HEK293 (cell line): Measurements from ENCODE around the gene SPTBN5.

Source experiments
- CTCF ChIA-PET: fragments of 350-600 bp; formaldehyde crosslinking; extraction: SDS; loops from one replicate; lab custom pipeline; 2021; ENCODE audit warnings: antibody characterized with exemption; lab: Yijun Ruan, JAX
- POLR2A ChIA-PET: fragments of 300-600 bp; formaldehyde crosslinking; extraction: SDS; loops from one replicate; lab custom pipeline; 2020; ENCODE audit warnings: antibody characterized with exemption, inconsistent platforms; lab: Yijun Ruan, JAX
- H3K27ac ChIP-seq: fragments of 200-500 bp; sonication (Bioruptor generic); 2 replicates; pipeline ENCODE4 v1.5.1; 2014; ENCODE audit warnings: low read depth, low read length, control low read depth, inconsistent platforms; ENCODE audit errors: extremely low read depth
- H3K36me3 ChIP-seq, 2 experiments: fragments of 200-500 bp in 1 of 2; sonication (Bioruptor generic) in 1 of 2; 1 replicate in 1 of 2; 2 replicates in 1 of 2; pipeline ENCODE4 v1.5.1; 2014 to 2017; ENCODE audit warnings: inconsistent platforms in 2 of 2, low read length in 2 of 2; ENCODE audit not compliant: control insufficient read depth in 2 of 2, insufficient read depth in 1 of 2
- H3K4me1 ChIP-seq: fragments of 200-500 bp; sonication (Bioruptor generic); 2 replicates; pipeline ENCODE4 v1.5.1; 2014; ENCODE audit warnings: mild to moderate bottlenecking, low read length, inconsistent platforms; ENCODE audit not compliant: control insufficient read depth, insufficient read depth
- H3K4me3 ChIP-seq: 2 replicates; pipeline ENCODE4 v1.5.1; 2011; ENCODE audit warnings: low read depth, mild to moderate bottlenecking, control low read depth, low read length, moderate library complexity
- H3K9me3 ChIP-seq: fragments of 200-500 bp; sonication (Bioruptor generic); 2 replicates; pipeline ENCODE4 v1.5.1; 2014; ENCODE audit warnings: low read depth, low read length, inconsistent platforms; ENCODE audit not compliant: control insufficient read depth, insufficient read depth
- GLI4 ChIP-seq: fragments of 450-650 bp; formaldehyde crosslinking; IDR thresholded peaks from 2 replicates; pipeline ENCODE4 v1.5.1; 2016; ENCODE audit warnings: missing biosample characterization, missing genetic modification characterization
- HOXA7 ChIP-seq: sonication (generic); formaldehyde crosslinking; IDR thresholded peaks from 2 replicates; pipeline ENCODE4 v1.8.1; 2022; ENCODE audit warnings: missing genetic modification reagents, borderline replicate concordance
- INSM2 ChIP-seq: fragments of 450-650 bp; formaldehyde crosslinking; IDR thresholded peaks from 2 replicates; pipeline ENCODE4 v1.5.1; 2016; ENCODE audit warnings: missing biosample characterization, missing genetic modification characterization
- OSR2 ChIP-seq: fragments of 450-650 bp; formaldehyde crosslinking; IDR thresholded peaks from 2 replicates; pipeline ENCODE4 v1.5.1; 2016; ENCODE audit warnings: missing biosample characterization, missing genetic modification characterization
- SP7 ChIP-seq: fragments of 450-650 bp; formaldehyde crosslinking; IDR thresholded peaks from 2 replicates; pipeline ENCODE4 v1.5.1; 2016; ENCODE audit warnings: missing biosample characterization, missing genetic modification characterization
- WT1 ChIP-seq: fragments of 450-650 bp; formaldehyde crosslinking; IDR thresholded peaks from 2 replicates; pipeline ENCODE4 v1.5.1; 2016; ENCODE audit warnings: missing biosample characterization, missing genetic modification characterization
- ZBTB6 ChIP-seq: fragments of 450-650 bp; formaldehyde crosslinking; IDR thresholded peaks from 2 replicates; pipeline ENCODE4 v1.5.1; 2017; ENCODE audit warnings: missing biosample characterization, missing genetic modification characterization
- ZNF16 ChIP-seq: fragments of 450-650 bp; formaldehyde crosslinking; IDR thresholded peaks from 2 replicates; pipeline ENCODE4 v1.5.1; 2016; ENCODE audit warnings: low read depth, missing biosample characterization, missing genetic modification characterization
- ZNF239 ChIP-seq: fragments of 450-650 bp; formaldehyde crosslinking; IDR thresholded peaks from 2 replicates; pipeline ENCODE4 v1.5.1; 2016; ENCODE audit warnings: missing biosample characterization, missing genetic modification characterization
- ZNF341 ChIP-seq: fragments of 450-650 bp; formaldehyde crosslinking; IDR thresholded peaks from 2 replicates; pipeline ENCODE4; 2016; ENCODE audit warnings: low read depth, missing biosample characterization, missing genetic modification characterization
- ZNF426 ChIP-seq: fragments of 450-650 bp; formaldehyde crosslinking; IDR thresholded peaks from 2 replicates; pipeline ENCODE4 v1.5.1; 2017; ENCODE audit warnings: missing biosample characterization, missing genetic modification characterization, mild to moderate bottlenecking, inconsistent platforms, moderate library complexity
- ZNF510 ChIP-seq: fragments of 450-650 bp; formaldehyde crosslinking; IDR thresholded peaks from 2 replicates; pipeline ENCODE4 v1.5.1; 2018; ENCODE audit warnings: mild to moderate bottlenecking, missing genetic modification characterization, missing biosample characterization; ENCODE audit not compliant: insufficient replicate concordance
- ZNF555 ChIP-seq: fragments of 450-650 bp; formaldehyde crosslinking; conservative IDR thresholded peaks from 2 replicates; pipeline ENCODE4 v1.5.1; 2017; ENCODE audit warnings: missing biosample characterization, mild to moderate bottlenecking, missing genetic modification characterization, inconsistent platforms
- ZNF600 ChIP-seq: fragments of 450-650 bp; formaldehyde crosslinking; IDR thresholded peaks from 2 replicates; pipeline ENCODE4 v1.5.1; 2016; ENCODE audit warnings: missing biosample characterization, missing genetic modification characterization
- ZNF629 ChIP-seq: fragments of 450-650 bp; formaldehyde crosslinking; IDR thresholded peaks from 2 replicates; pipeline ENCODE4 v1.5.1; 2017; ENCODE audit warnings: missing biosample characterization, missing genetic modification characterization
- ZNF768 ChIP-seq: fragments of 450-650 bp; formaldehyde crosslinking; IDR thresholded peaks from 2 replicates; pipeline ENCODE4 v1.5.1; 2018; ENCODE audit warnings: missing biosample characterization, mild to moderate bottlenecking, missing genetic modification characterization
- ZNF785 ChIP-seq: fragments of 450-650 bp; formaldehyde crosslinking; IDR thresholded peaks from 2 replicates; pipeline ENCODE4 v1.5.1; 2016; ENCODE audit warnings: missing biosample characterization, missing genetic modification characterization
- TF ChIP-seq, protein P1 (sequence below): fragments of 450-650 bp; formaldehyde crosslinking; IDR thresholded peaks from 2 replicates; pipeline ENCODE4 v1.5.1; 2017; ENCODE audit warnings: missing biosample characterization, missing genetic modification characterization
- TF ChIP-seq, protein P2 (sequence below): fragments of 450-650 bp; formaldehyde crosslinking; IDR thresholded peaks from 2 replicates; pipeline ENCODE4 v1.5.1; 2016; ENCODE audit warnings: missing biosample characterization, missing genetic modification characterization
- TF ChIP-seq, protein P3 (sequence below): fragments of 450-650 bp; formaldehyde crosslinking; IDR thresholded peaks from 2 replicates; pipeline ENCODE4 v1.5.1; 2016; ENCODE audit warnings: missing biosample characterization, missing genetic modification characterization
- TF ChIP-seq, protein P4 (sequence below): fragments of 450-650 bp; formaldehyde crosslinking; IDR thresholded peaks from 2 replicates; pipeline ENCODE4 v1.5.0; 2017; ENCODE audit warnings: missing biosample characterization, missing genetic modification characterization, borderline replicate concordance
- TF ChIP-seq, protein P5 (sequence below): fragments of 450-650 bp; formaldehyde crosslinking; IDR thresholded peaks from 2 replicates; pipeline ENCODE4 v1.5.1; 2016; ENCODE audit warnings: missing biosample characterization, missing genetic modification characterization, low read depth

Gene SPTBN5

DNA sequence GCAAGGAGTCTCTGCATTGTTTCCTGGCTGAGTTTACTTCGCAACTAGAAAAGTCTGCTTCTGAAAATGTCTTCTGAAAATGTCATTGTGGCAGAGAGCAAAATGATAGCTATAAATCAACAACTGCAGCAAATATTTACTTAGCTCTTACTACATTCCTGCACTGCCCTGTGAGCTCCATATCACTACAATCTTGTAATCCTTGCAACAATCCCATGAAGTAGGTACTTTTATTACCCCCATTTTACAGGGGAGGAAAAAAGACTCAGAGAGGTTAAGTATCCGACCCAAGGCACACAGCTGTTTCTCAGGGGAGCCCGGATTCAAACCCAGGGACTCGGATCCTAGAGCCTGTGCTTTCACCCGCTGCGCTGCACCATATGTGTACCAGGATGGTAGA is 34.2 kb upstream of the SPTBN5 start (continued):
- TF ChIP-seq INSM2 (tag by site-specific recombination) (peak; percentile 71), ZNF510 (tag by site-specific recombination) (no peak), WT1 (tag by site-specific recombination) (peak; percentile 52; the same call in 1 of the 2 replicates), ZNF341 (0 out of 2 replicates have a peak, but pooled peaks have one; percentile 3), ZNF785 (no peak), ZNF600 (tag by site-specific recombination) (peak; percentile 53; the same call in 1 of the 2 replicates), ZBTB6 (tag by site-specific recombination) (peak; percentile 23; the same call in 1 of the 2 replicates), GLI4 (tag by site-specific recombination) (no peak), ZNF629 (tag by site-specific recombination) (peak; percentile 39; the same call in 1 of the 2 replicates), ZNF426 (no peak), ZNF16 (tag by site-specific recombination) (no peak), SP7 (tag by site-specific recombination) (0 out of 2 replicates have a peak, but pooled peaks have one; percentile 50), ZNF555 (tag by site-specific recombination) (no peak), OSR2 (tag by site-specific recombination) (peak; percentile 50; the same call in 1 of the 2 replicates), ZNF768 (tag by site-specific recombination) (peak; percentile 71; the same call in 1 of the 2 replicates), ZNF239 (tag by site-specific recombination) (no peak)
- TF ChIP-seq, protein P1, sequence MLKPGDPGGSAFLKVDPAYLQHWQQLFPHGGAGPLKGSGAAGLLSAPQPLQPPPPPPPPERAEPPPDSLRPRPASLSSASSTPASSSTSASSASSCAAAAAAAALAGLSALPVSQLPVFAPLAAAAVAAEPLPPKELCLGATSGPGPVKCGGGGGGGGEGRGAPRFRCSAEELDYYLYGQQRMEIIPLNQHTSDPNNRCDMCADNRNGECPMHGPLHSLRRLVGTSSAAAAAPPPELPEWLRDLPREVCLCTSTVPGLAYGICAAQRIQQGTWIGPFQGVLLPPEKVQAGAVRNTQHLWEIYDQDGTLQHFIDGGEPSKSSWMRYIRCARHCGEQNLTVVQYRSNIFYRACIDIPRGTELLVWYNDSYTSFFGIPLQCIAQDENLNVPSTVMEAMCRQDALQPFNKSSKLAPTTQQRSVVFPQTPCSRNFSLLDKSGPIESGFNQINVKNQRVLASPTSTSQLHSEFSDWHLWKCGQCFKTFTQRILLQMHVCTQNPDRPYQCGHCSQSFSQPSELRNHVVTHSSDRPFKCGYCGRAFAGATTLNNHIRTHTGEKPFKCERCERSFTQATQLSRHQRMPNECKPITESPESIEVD: peak; percentile 74
- TF ChIP-seq, protein P2, sequence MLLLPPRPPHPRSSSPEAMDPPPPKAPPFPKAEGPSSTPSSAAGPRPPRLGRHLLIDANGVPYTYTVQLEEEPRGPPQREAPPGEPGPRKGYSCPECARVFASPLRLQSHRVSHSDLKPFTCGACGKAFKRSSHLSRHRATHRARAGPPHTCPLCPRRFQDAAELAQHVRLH: peak; percentile 52; the same call in 1 of the 2 replicates
- TF ChIP-seq, protein P3, sequence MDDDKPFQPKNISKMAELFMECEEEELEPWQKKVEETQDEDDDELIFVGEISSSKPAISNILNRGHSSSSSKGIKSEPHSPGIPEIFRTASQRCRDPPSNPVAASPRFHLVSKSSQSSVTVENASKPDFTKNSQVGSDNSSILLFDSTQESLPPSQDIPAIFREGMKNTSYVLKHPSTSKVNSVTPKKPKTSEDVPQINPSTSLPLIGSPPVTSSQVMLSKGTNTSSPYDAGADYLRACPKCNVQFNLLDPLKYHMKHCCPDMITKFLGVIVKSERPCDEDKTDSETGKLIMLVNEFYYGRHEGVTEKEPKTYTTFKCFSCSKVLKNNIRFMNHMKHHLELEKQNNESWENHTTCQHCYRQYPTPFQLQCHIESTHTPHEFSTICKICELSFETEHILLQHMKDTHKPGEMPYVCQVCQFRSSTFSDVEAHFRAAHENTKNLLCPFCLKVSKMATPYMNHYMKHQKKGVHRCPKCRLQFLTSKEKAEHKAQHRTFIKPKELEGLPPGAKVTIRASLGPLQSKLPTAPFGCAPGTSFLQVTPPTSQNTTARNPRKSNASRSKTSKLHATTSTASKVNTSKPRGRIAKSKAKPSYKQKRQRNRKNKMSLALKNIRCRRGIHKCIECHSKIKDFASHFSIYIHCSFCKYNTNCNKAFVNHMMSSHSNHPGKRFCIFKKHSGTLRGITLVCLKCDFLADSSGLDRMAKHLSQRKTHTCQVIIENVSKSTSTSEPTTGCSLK (tag by site-specific recombination): no peak

GRCh38 chr15:41927536-41927935 is 33.7 kb upstream of the SPTBN5 start:
- CTCF ChIA-PET: no interaction called here
- POLR2A ChIA-PET: interaction anchor here (1.2 kb wide), 1 partner anchor 45 kb away, joined by 4 read pairs; the partner anchor contains the start of gene EHD4
- Histone ChIP-seq H3K4me1 (peaks cover 27% of the 10 kb centered on the region), H3K4me3 (no peak overlapping the region), H3K27ac (no peak overlapping the region), H3K36me3 (no peaks in the 10 kb centered on the region), H3K9me3 (no peaks in the 10 kb centered on the region)
- TF ChIP-seq, protein P4, sequence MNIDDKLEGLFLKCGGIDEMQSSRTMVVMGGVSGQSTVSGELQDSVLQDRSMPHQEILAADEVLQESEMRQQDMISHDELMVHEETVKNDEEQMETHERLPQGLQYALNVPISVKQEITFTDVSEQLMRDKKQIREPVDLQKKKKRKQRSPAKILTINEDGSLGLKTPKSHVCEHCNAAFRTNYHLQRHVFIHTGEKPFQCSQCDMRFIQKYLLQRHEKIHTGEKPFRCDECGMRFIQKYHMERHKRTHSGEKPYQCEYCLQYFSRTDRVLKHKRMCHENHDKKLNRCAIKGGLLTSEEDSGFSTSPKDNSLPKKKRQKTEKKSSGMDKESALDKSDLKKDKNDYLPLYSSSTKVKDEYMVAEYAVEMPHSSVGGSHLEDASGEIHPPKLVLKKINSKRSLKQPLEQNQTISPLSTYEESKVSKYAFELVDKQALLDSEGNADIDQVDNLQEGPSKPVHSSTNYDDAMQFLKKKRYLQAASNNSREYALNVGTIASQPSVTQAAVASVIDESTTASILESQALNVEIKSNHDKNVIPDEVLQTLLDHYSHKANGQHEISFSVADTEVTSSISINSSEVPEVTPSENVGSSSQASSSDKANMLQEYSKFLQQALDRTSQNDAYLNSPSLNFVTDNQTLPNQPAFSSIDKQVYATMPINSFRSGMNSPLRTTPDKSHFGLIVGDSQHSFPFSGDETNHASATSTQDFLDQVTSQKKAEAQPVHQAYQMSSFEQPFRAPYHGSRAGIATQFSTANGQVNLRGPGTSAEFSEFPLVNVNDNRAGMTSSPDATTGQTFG: no peak
- TF ChIP-seq, protein P5, sequence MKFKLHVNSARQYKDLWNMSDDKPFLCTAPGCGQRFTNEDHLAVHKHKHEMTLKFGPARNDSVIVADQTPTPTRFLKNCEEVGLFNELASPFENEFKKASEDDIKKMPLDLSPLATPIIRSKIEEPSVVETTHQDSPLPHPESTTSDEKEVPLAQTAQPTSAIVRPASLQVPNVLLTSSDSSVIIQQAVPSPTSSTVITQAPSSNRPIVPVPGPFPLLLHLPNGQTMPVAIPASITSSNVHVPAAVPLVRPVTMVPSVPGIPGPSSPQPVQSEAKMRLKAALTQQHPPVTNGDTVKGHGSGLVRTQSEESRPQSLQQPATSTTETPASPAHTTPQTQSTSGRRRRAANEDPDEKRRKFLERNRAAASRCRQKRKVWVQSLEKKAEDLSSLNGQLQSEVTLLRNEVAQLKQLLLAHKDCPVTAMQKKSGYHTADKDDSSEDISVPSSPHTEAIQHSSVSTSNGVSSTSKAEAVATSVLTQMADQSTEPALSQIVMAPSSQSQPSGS (tag by site-specific recombination): no peak
- no peak for TF ChIP-seq HOXA7
